Forelimb muscle (tissue), 1 donor: ENCODE data around the gene GABRG3. TPM values are rescaled to one million over a fixed set of nuclear protein-coding genes. Genes with fewer than 3 reads are reported as not detected.

Source experiments
- DNase-seq: peaks from one replicate; pipeline ENCODE4 v3.0.0-alpha.2; 2013; ENCODE audit warnings: low read depth
- polyA plus RNA-seq: library from polyadenylated mRNA; unstranded; fragments of 120-200 nt; gene quantifications from one replicate; pipeline ENCODE4 v1.2.1, GENCODE V29; 2013; ENCODE audit not compliant: insufficient read length

Gene GABRG3
- polyA plus RNA-seq, 1 donor, result 0.22 TPM

GRCh38 chr15:27574541-27575054 is 603.6 kb downstream of the GABRG3 start:
- DNase-seq, result no peak

GRCh38 chr15:27575521-27575920 is 604.5 kb downstream of the GABRG3 start:
- no peak for DNase-seq

DNA sequence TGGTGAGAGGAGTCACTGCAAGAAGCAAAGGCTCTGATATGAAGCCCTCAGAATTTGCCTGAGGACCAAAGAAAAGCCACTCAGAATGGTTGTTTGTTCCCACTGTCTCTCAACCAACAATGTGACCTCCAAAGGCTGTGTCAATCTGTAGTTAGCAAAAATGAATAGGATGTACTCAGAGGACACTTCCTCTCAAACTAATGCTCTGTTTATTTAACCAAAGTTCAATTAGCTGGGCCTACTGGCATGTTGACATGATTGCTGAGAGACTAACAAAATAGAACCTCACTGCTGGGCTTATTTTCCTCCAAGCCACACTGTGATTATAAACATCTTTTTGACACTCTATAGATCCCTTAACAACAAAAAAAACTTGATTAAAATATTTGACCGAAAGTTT is 605.6 kb downstream of the GABRG3 start:
- no peak for DNase-seq

DNA sequence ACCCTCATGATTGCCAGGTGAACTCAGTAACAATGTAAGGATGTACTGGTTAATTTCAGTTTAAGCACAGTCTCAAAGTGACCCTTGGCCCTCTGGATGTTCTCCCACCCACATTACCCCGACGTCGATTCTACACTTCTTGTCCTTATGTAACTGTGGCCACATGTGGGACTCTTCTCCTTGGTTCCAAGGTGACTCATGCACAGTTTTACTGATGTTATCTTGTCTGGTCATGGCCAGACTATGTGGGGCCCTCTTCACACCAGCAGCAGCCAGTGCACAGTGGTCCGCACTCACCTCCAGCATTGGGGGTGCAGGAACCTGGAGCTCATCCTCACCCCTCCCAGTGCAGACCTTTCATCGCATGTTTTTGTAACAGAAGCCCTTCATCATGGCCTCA is 608.8 kb downstream of the GABRG3 start:
- no peak for DNase-seq

- DNase-seq, result no peak
Measured at GRCh38 chr15:27582726-27583410, 611.9 kb downstream of the GABRG3 start.

DNA sequence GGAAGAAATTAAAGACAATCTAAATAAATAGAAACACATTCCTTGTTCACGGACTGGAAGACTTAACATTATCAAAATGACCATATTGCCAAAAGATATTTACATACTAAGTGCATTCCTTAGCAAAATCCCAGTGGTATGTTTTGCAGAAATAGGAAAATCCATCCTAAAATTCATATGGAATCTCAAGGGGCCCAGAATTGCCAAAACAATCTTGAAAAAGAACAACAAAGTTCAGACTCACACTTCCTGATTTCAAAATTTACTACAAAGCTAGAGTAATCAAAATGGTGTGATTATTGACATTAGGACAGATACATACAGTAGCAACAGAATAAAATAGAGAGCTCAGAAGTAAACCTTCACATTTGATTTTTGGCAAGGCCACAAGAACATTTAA is 612.7 kb downstream of the GABRG3 start:
- DNase-seq, result no peak

DNA sequence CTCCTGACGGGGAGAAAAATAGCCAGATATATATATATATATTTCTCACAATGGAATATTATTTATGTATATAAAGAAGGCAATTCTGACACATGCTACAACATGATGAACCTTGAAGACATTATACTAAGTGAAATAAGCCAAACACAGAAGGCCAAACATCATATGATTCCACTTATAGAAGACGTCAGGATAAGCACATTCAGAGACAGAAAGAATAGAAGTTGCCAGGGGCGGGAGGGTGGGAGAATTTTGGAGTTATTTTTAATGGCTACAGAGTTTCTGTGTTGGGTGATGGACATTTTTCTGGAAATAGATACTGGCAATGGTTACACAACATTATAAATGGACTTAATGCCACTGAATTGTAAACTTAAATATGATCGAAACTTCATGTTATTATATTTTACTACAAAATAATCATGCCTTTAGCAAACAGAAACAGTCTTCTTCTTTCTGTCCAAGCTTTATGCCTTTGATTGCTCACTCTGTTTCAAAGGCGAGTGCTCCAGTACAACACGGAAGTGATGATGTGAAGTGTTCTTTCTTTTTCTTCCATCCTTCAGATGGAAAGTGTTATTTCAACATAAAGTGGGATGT is 614.2 kb downstream of the GABRG3 start:
- no peak for DNase-seq

- DNase-seq, result no peak
Measured at GRCh38 chr15:27587810-27588209, 616.8 kb downstream of the GABRG3 start.

DNA sequence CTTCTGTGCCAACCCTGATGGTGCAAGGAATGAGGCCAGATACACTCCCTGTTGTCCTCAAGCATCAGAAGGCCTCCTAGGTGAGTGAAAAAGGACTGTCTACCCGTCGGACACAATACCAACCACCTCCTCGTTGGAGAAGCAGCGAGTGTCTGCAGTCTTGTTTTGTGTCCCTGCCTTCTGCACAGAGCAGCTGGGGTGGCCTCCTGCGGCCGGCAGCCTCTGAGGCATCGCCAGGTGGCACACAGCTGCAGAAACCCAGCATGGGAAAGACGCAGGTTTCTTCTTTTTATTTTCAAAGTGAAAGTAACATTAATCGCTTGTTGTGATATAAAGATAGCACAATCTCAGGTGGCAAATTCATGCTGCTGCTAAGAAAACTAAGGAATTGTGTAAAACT is 618.3 kb downstream of the GABRG3 start:
- DNase-seq, result no peak

- DNase-seq, result no peak
Measured at GRCh38 chr15:27589782-27590181, 618.8 kb downstream of the GABRG3 start.

Other genes starting within 250 kb of the GABRG3 start
- 1.0 TPM for gene GABRB3, start 198.1 kb upstream of the GABRG3 start, polyA plus RNA-seq
- 0.25 TPM for gene GABRA5, start 104.1 kb upstream of the GABRG3 start, polyA plus RNA-seq